Mucosa of rectum (tissue), 2 donors: Measurements from ENCODE around the gene EVI2B.
"Not testable (repeated sequence)": the region's sequence is repeated elsewhere in the genome, so short reads cannot be mapped to it uniquely, and the experiment has no call there.

Experiments
- H3K27ac ChIP-seq, 2 donors: one replicate each; pipeline ENCODE4 v1.7.0; 2013; ENCODE audit warnings: inconsistent platforms in 2 of 2, low read depth in 2 of 2, low read length in 2 of 2
- H3K27me3 ChIP-seq, 2 donors: one replicate each; pipeline ENCODE4 v1.7.0; 2013; ENCODE audit warnings: low read length in 2 of 2; ENCODE audit not compliant: control insufficient read depth in 2 of 2, insufficient read depth in 2 of 2
- H3K36me3 ChIP-seq, 2 donors: one replicate each; pipeline ENCODE4 v1.7.0; 2013; ENCODE audit warnings: low read length in 2 of 2; ENCODE audit not compliant: control insufficient read depth in 2 of 2, insufficient read depth in 2 of 2
- H3K4me1 ChIP-seq, 2 donors: one replicate each; pipeline ENCODE4 v1.7.0; 2013; ENCODE audit warnings: low read length in 2 of 2, mild to moderate bottlenecking in 1 of 2; ENCODE audit not compliant: control insufficient read depth in 2 of 2, insufficient read depth in 2 of 2
- H3K4me3 ChIP-seq, 2 donors: one replicate each; pipeline ENCODE4 v1.7.0; 2013; ENCODE audit warnings: low read length in 2 of 2
- H3K9ac ChIP-seq, 2 donors: one replicate each; pipeline ENCODE4 v1.7.0; 2013; ENCODE audit warnings: low read length in 2 of 2, low read depth in 1 of 2, mild to moderate bottlenecking in 1 of 2
- H3K9me3 ChIP-seq, 2 donors: one replicate each; pipeline ENCODE4 v1.7.0; 2013; ENCODE audit warnings: low read length in 2 of 2; ENCODE audit not compliant: control insufficient read depth in 2 of 2
- donor health status: healthy.
- donor health status: Normal muscosa, but diverticular disease.

EVI2B gene

DNA sequence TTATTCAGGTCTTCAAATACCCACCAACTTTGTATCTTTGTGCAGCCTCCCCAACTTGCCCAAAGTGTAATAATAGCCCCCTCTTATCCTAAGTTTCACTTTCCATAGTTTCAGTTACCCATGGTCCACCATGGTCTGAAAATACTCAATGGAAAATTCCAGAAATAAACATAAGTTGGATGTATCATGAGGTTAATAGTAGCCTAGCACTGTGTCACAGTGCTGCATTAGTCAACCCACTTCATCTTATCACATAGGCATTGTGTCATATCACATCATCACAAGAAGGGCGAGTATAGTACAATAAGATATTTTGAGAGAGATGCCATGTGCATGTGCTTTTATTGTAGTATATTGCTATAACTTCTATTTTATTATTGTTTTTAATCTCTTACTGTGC is 38.7 kb downstream of the EVI2B start:
- Histone ChIP-seq H3K36me3 (peaks cover 6% of the 10 kb centered on the region in 2 donors), H3K27ac (no peak overlapping the region), H3K27me3 (no peaks in the 10 kb centered on the region), H3K4me3 (no peak overlapping the region), H3K4me1 (no peaks in the 10 kb centered on the region), H3K9me3 (no peaks in the 10 kb centered on the region), H3K9ac (no peak overlapping the region)

DNA sequence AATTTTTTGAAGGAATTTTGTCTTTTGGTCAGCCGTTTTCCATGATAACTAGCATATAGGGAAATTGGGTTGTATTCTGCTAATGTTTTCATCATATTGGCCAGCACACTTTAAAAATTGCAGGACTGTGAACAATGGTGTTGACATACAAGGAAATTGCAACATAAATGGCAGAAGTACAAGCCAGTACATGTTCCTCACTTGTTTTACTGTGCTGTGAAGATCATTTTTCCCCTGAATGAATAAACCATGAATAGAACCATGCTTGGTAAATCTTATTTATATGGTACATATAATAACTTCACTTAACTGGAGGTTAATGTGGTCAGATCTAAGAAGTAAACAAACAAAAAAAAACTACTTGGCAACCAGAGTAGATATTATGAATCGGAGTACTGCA is 39.6 kb downstream of the EVI2B start:
- Histone ChIP-seq H3K27me3 (no peaks in the 10 kb centered on the region), H3K27ac (no peak overlapping the region), H3K9ac (no peak overlapping the region), H3K36me3 (peaks cover 6 to 14% of the 10 kb centered on the region in 2 donors), H3K9me3 (no peaks in the 10 kb centered on the region), H3K4me1 (peaks cover 0 to 2% of the 10 kb centered on the region in 2 donors), H3K4me3 (no peak overlapping the region)

DNA sequence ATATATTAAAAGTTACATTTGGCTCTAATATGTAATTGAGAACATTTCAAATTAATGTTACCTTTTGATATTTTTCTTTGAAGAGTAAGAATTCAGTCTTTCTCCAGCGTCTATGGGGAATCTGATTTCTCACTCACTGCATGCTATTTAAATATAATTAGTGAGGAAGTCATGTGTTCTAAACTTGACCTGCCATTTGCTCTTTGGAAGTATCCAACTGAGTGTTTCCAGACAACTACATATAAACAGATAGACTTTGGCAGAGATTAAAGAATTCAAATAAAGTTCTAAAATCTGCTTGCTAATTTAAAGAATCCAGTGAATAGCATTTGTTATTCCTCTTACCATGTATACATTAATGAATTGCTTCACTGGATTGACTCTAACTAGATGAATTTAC is 40.3 kb downstream of the EVI2B start:
- Histone ChIP-seq H3K4me3 (no peak overlapping the region), H3K9ac (no peak overlapping the region), H3K27me3 (no peaks in the 10 kb centered on the region), H3K36me3 (peaks cover 6 to 18% of the 10 kb centered on the region in 2 donors), H3K27ac (no peak overlapping the region), H3K9me3 (no peaks in the 10 kb centered on the region), H3K4me1 (peaks cover 0 to 2% of the 10 kb centered on the region in 2 donors)

- H3K27ac ChIP-seq: no peak overlapping the region
- H3K36me3 ChIP-seq: peaks cover 10 to 17% of the 10 kb centered on the region in 2 donors
- H3K9me3 ChIP-seq: no peaks in the 10 kb centered on the region
- H3K27me3 ChIP-seq: no peaks in the 10 kb centered on the region
- H3K9ac ChIP-seq: no peak overlapping the region
- no peak overlapping the region for H3K4me3 ChIP-seq
- H3K4me1 ChIP-seq: peaks cover 0 to 2% of the 10 kb centered on the region in 2 donors
These were observed 41.1 kb downstream of the EVI2B start for GRCh38 chr17:31272803-31273202.

- H3K4me3 ChIP-seq: no peak overlapping the region
- H3K27ac ChIP-seq: no peak overlapping the region
- H3K4me1 ChIP-seq: peaks cover 0 to 2% of the 10 kb centered on the region in 2 donors
- H3K36me3 ChIP-seq: peaks cover 10 to 12% of the 10 kb centered on the region in 2 donors
- no peaks in the 10 kb centered on the region for H3K9me3 ChIP-seq
- H3K27me3 ChIP-seq: no peaks in the 10 kb centered on the region
- H3K9ac ChIP-seq: no peak overlapping the region
These were observed 41.6 kb downstream of the EVI2B start for GRCh38 chr17:31272236-31272635.

DNA sequence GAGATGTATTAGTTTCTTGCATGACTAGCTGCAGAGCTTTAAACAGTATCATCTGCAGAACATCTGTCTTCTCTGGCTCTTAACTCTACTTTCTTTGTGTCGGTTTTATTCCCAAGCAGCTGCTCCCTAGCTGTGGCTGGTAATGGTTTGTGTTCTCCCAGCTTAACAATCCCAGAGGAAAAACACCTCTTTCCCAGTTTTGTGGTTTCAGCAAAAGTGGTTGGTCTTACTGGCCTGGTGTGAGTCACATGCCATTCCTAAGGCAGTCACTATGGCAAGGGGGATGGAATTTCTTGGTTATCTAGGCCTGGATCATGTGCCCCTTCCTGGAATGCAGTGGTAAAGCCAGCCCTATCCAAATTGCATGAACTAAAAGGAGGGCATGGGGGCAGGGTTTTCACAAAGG is 44.3 kb downstream of the EVI2B start:
- H3K36me3 ChIP-seq: peaks cover 7 to 27% of the 10 kb centered on the region in 2 donors
- no peak overlapping the region for H3K9ac ChIP-seq
- no peak overlapping the region for H3K27ac ChIP-seq
- H3K9me3 ChIP-seq: no peaks in the 10 kb centered on the region
- H3K4me3 ChIP-seq: no peak overlapping the region
- no peaks in the 10 kb centered on the region for H3K27me3 ChIP-seq
- peaks cover 0 to 2% of the 10 kb centered on the region in 2 donors for H3K4me1 ChIP-seq

- H3K36me3 ChIP-seq: peaks cover 7 to 27% of the 10 kb centered on the region in 2 donors
- H3K9me3 ChIP-seq: no peaks in the 10 kb centered on the region
- H3K4me1 ChIP-seq: peaks cover 0 to 2% of the 10 kb centered on the region in 2 donors
- H3K27me3 ChIP-seq: no peaks in the 10 kb centered on the region
- no peak overlapping the region for H3K4me3 ChIP-seq
- no peak overlapping the region for H3K27ac ChIP-seq
- no peak overlapping the region for H3K9ac ChIP-seq
These were observed 44.7 kb downstream of the EVI2B start for GRCh38 chr17:31269036-31269577.

DNA sequence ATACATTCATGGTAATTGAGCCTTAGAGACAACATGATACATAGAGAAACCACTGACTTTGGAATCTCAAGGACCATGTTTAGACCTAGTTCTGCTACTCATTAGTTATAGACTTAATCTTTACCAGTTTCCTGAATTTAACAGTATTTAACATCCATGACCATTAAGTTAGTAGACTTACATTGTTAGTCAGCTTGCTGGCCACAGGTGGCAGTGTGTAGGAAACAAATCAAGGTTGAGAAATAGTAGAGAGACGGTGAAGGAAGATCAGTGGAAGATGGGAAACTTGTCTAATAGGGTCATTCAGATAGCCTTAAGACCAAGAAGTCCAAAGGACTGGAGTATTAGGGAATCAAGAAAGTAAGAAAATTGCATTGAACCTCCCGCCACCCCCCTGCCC is 47.8 kb downstream of the EVI2B start:
- H3K27ac ChIP-seq: no peak overlapping the region
- H3K9me3 ChIP-seq: no peaks in the 10 kb centered on the region
- no peak overlapping the region for H3K4me3 ChIP-seq
- H3K27me3 ChIP-seq: no peaks in the 10 kb centered on the region
- peaks cover 14 to 29% of the 10 kb centered on the region in 2 donors for H3K36me3 ChIP-seq
- peaks cover 0 to 2% of the 10 kb centered on the region in 2 donors for H3K4me1 ChIP-seq
- no peak overlapping the region for H3K9ac ChIP-seq

DNA sequence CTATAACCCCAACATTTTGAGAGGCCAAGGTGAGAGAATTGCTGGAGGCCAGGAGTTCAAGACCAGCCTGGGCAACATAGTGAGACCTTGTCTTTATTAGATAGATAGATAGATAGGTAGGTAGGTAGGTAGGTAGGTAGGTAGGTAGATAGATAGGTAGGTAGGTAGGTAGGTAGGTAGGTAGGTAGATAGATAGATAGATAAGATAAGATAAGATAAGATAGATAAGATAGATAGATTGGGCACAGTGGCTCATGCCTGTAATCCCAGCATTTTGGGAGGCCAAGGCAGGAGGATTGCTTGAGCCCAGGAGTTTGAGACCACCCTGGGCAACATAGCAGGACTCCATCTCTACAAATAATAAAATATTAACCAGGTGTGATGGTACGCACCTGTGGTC is 50.9 kb downstream of the EVI2B start:
- H3K9ac ChIP-seq, H3K4me3 ChIP-seq, H3K27ac ChIP-seq, H3K4me1 ChIP-seq, H3K27me3 ChIP-seq, H3K9me3 ChIP-seq: not testable (repeated sequence)
- H3K36me3 ChIP-seq: peaks cover 20 to 21% of the 10 kb centered on the region in 2 donors

DNA sequence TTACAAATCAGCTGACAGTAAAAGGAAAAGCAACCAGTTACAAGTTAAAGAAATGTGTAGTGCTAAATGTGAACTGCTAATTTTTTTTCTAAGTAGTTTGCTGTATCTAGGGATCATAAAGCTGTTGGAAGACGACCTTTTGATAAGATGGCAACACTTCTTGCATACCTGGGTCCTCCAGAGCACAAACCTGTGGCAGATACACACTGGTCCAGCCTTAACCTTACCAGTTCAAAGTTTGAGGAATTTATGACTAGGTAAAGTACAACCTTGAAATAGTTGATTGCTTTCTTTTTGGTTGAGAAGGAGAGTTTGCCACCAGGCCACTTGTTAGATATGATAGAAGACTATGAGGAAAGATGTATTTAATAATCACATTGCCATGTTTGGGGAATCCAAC is 52.3 kb downstream of the EVI2B start:
- Histone ChIP-seq H3K36me3 (peaks cover 16 to 21% of the 10 kb centered on the region in 2 donors), H3K9ac (no peak overlapping the region), H3K27me3 (no peaks in the 10 kb centered on the region), H3K9me3 (no peaks in the 10 kb centered on the region), H3K4me1 (no peaks in the 10 kb centered on the region), H3K4me3 (no peak overlapping the region), H3K27ac (no peak overlapping the region)

DNA sequence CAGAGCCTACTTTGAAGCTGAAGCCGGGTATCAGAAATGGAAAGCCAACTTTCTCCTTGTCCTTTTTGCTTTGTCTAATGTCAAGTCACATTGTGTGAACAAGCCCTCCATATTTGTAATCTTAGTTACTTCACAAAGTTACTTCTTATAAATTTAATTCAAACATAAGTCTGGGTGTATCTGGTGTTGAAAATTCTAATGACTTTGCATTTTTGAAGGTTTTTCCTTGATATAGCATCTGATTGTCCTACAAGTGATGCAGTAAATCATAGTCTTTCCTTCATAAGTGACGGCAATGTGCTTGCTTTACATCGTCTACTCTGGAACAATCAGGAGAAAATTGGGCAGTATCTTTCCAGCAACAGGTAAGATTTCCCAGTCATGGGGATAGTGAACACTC is 53.7 kb downstream of the EVI2B start:
- Histone ChIP-seq H3K9me3 (no peaks in the 10 kb centered on the region), H3K27me3 (no peaks in the 10 kb centered on the region), H3K27ac (no peak overlapping the region), H3K4me3 (no peak overlapping the region), H3K36me3 (peaks cover 9 to 19% of the 10 kb centered on the region in 2 donors), H3K9ac (no peak overlapping the region), H3K4me1 (no peaks in the 10 kb centered on the region)
